Measurements from ENCODE around the gene SMARCC1. TPM values are rescaled to one million over a fixed set of nuclear protein-coding genes. Genes with fewer than 3 reads are reported as not detected.
A peak's percentile ranks its signal among the peaks of the same experiment; 100 is the strongest.
"Not testable (repeated sequence)": the region's sequence is repeated elsewhere in the genome, so short reads cannot be mapped to it uniquely, and the experiment has no call there.

The SMARCC1 gene
- total RNA-seq, 1 donor from 2014 or later: 41.5 TPM

DNA sequence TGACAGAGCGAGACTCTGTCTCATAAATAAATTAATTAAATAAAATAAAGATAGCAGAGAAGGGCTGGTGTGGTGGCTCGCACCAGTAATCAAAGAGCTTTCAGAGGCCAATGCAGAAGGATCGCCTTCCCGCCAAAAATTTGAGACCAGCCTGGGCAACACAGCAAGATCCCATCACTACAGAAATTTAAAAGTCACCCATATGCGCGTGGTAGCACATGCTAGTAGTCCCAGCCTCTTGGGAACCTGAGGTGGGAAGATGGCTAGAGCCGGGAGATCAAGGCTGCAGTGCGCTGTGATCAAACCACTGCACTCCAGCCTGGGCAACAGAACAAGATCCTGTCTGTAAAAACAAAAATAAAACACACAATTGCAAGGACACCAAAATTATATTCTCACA, 9.6 kb downstream of the SMARCC1 start:
- no peak for DNase-seq (ENCODE audit: low read depth)

DNA sequence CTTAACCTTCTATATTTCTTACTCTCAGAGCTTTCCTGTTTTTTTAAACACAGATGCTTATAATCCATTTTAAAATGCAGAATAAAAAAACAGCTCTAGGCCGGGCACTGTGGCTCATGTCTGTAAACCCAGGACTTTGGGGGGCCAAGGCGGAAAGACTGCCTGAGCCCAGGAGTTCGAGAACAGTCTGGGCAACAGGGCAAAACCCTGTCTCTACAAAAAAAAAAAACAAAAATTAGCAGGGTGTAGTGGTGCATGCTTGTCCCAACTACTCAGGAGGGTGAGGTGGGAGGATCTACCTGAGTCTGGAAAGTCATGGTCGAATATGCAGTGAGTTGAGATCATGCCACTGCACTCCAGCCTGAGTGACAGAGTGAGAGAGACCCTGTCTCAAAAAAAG, 15.5 kb downstream of the SMARCC1 start:
- DNase-seq (ENCODE audit: low read depth): no peak

- DNase-seq (ENCODE audit: low read depth): peak; percentile 73
These were observed 19.5 kb downstream of the SMARCC1 start for GRCh38 chr3:47762233-47762632.

DNA sequence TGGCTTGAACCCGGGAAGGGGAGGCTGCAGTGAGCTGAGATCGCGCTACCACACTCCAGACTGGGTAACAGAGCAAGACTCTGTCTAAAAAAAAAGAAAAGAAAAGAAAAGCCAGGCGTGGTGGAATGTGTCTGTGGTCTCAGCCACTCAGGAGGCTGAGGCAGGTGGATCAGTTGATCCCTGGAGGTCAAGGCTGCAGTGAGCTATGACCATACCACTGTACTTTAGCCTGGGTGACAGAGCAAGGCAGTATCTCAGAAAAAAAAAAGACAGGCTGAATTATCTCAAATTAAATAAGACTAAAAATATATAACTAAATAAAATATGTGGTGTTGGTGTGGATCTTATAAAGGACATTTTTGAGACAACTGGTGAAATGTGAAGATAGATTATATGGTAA, 20.6 kb downstream of the SMARCC1 start:
- peak; percentile 26 for DNase-seq (ENCODE audit: low read depth)

DNA sequence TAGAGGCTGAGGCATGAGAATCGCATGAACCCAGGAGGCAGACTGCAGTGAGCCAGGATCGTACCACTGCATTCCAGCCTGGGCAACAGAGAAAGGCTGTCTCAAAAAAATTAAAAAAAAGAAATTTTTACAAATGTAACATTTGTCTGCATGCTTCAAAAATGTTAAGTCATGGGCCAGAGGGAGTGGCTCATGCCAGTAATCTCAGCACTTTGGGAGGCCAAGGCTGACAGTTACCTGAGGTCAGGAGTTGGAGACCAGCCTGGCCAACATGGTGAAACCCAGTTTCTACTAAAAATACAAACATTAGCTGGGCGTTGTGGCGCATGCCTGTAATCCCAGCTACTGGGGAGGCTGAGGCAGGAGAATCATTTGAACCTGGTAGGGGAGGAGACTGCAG, 21.5 kb downstream of the SMARCC1 start:
- not testable (repeated sequence) for DNase-seq (ENCODE audit: low read depth)

- DNase-seq (ENCODE audit: low read depth): no peak
These were observed 23.2 kb downstream of the SMARCC1 start for GRCh38 chr3:47758261-47759025.

- DNase-seq (ENCODE audit: low read depth): peak; percentile 10
These were observed 29.0 kb downstream of the SMARCC1 start for GRCh38 chr3:47752716-47753115.

GRCh38 chr3:47750811-47751354, 30.8 kb downstream of the SMARCC1 start:
- not testable (repeated sequence) for DNase-seq (ENCODE audit: low read depth)

DNA sequence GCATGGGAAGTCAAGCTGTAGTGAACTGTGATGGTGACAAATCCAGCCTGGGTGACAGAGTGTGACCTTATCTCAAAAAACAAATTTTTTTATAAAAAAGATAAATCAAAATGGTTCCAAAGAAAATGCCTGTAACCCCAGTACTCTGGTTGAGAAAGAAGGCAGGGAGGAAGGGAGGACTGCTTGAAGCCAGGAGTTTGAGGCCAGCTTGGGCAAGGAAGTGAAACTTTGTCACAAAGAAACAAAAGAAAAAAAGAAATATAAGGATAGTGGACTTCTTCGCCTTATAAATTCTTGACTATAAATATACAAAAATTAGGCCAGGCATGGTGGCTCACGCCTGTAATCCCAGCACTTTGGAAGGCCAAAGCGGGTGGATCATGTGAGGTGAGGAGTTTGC, 34.1 kb downstream of the SMARCC1 start:
- no peak for DNase-seq (ENCODE audit: low read depth)

DNA sequence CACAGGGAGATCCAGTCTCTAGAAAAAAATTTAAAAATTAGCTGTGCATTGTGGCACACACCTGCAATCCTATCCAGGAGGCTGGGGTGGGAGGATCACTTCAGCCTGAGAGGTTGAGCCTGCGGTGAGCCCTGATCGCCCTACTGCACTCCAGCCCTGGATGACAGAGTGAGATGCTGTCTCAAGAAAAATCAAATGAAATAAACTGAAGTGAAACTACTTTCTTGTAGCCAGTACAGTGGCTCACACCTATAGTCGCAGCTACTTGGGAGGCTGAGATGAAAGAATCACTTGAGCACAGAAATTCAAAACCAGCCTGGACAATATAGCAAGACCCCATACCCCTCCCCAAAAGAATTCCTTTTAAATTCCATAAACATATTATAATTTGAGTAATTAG, 35.4 kb downstream of the SMARCC1 start:
- DNase-seq (ENCODE audit: low read depth): no peak

DNA sequence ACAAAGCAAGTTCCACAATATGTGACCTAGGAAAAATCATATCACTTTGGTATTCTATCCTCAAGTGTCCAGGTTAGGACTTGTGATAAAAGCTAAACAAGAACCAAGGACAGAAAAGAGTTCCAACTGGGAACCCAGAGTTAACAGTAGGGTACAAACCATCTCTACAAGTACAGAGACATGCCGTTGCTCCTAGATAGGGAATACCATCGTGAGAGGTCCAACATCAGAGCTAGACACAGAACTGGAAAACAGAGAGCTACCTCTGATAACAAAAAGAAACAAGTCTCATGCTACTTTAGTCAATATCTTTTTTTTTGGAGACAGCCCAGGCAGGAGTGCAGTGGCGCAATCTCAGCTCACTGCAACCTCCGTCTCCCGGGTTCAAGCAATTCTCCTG, 37.8 kb downstream of the SMARCC1 start:
- no peak for DNase-seq (ENCODE audit: low read depth)

GRCh38 chr3:47743352-47743751, 38.3 kb downstream of the SMARCC1 start:
- peak; percentile 11 for DNase-seq (ENCODE audit: low read depth)

DNA sequence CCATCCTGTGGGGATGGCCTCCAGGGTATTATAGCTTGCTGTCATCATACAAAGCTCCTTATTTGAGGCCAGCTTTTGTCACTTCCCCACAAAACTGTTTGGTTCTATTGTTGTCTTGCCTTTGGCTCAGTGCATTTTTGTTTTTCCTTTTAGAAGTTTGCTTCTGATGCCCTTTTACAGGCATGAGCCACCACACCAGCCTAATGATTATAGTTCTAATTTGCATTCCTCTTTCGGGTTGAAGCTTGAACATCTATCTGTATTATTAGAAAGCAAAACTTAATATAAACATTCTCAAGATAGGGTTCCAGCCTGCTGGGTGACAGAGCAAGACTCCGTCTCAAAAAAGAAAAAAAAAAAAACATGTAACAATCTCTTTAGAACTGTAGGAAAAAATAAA, 39.8 kb downstream of the SMARCC1 start:
- DNase-seq (ENCODE audit: low read depth): no peak

- DNase-seq (ENCODE audit: low read depth): no peak
These were observed 49.5 kb downstream of the SMARCC1 start for GRCh38 chr3:47732143-47732542.

GRCh38 chr3:47731061-47731460, 50.6 kb downstream of the SMARCC1 start:
- no peak for DNase-seq (ENCODE audit: low read depth)

- DNase-seq (ENCODE audit: low read depth): no peak
These were observed 58.8 kb downstream of the SMARCC1 start for GRCh38 chr3:47722859-47723258.

DNA sequence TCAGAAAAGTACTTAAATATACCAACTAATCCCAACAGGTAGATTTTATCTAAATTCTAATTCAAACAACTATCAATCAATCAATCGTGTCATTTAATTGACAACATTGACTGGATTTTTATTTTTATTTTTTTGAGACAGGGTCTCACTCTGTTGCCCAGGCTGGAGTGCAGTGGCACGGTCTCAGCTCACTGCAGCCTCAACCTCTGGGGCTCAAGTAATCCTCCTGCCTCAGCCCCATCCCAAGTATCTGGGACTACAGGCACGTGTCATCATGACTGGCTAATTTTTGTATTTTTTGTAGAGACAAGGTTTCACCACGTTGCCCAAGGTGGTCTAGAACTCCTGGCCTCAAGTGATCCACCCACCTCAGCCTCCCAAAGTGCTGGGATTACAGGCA, 64.2 kb downstream of the SMARCC1 start:
- not testable (repeated sequence) for DNase-seq (ENCODE audit: low read depth)

- DNase-seq (ENCODE audit: low read depth): peak; percentile 27
These were observed 65.0 kb downstream of the SMARCC1 start for GRCh38 chr3:47716656-47717055.

DNA sequence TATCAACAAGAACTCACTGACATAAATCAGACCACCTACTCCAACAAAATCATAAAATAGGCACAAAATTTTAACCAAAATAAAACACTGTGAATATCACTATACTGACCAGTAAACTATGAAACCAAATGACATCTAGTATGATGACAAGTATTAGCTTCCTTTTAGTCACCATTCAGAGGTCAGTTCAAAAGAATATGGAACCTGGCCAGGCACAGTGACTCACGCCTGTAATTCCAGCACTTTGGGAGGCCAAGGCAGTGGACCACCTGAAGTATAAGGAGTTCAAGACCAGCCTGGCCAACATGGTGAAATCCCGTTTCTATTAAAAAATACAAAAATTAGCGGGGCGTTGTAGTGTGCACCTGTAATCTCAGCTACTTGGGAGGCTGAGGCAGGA, 65.8 kb downstream of the SMARCC1 start:
- DNase-seq (ENCODE audit: low read depth): peak; percentile 40

DNA sequence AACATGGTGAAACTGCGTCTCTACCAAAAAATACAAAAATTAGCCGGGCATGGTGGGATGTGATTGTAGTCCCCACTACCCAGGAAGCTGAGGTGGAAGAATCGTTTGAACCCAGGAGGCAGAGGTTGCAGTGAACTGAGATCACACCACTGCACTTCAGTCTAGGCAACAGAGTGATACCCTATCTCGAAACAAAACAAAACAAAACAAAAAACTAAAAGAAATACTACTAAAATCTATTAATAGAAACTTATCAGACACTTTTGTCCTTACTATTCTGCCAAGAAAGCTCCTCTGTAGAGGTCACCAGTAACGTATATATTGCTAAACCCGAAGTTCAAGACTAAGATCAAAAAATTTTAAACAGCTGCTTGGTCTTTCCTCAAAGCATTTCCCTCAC, 67.1 kb downstream of the SMARCC1 start:
- DNase-seq (ENCODE audit: low read depth): no peak

- no peak for DNase-seq (ENCODE audit: low read depth)
These were observed 68.0 kb downstream of the SMARCC1 start for GRCh38 chr3:47713655-47714054.

- no peak for DNase-seq (ENCODE audit: low read depth)
These were observed 69.3 kb downstream of the SMARCC1 start for GRCh38 chr3:47712398-47712797.

DNA sequence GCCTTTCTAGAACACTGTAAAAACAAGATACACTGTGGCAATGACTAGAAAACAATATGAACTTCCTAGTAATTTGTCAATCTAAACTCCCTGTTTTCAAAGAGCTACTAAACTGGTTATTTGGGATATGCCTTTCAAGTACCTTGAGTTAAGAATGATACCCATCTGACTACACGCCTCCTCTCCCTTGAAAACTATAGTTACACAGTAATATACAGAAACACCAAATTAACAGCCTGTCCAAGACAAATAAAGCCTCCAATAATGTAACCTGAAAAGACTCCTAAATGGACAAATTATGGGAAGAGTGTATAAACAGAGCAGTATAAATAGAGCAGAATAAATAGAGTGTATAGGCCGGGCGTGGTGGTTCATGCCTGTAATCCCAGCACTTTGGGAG, 70.1 kb downstream of the SMARCC1 start:
- DNase-seq (ENCODE audit: low read depth): no peak
